HEK293T (cell line): ENCODE measurements around the gene XIRP2.

Source experiments
- CTCF ChIA-PET: fragments of 350-600 bp; formaldehyde crosslinking; extraction: SDS; loops from one replicate; lab custom pipeline; 2021; ENCODE audit warnings: antibody characterized with exemption, inconsistent platforms; lab: Yijun Ruan, JAX
- POLR2A ChIA-PET: fragments of 350-600 bp; formaldehyde crosslinking; extraction: SDS; loops from one replicate; lab custom pipeline; 2020; ENCODE audit warnings: antibody characterized with exemption, inconsistent platforms; lab: Yijun Ruan, JAX
- DNase-seq: peaks from one replicate; pipeline ENCODE4 v3.0.0; 2012; ENCODE audit warnings: mixed read lengths; ENCODE audit errors: extremely low spot score
- ARNT ChIP-seq: fragments of 450-650 bp; IDR thresholded peaks from 2 replicates; pipeline ENCODE4 v1.6.1; 2017; ENCODE audit warnings: mild to moderate bottlenecking
- FOXK2 ChIP-seq: fragments of 450-650 bp; IDR thresholded peaks from 2 replicates; pipeline ENCODE4 v1.6.1; 2016; ENCODE audit warnings: mild to moderate bottlenecking
- HDGF ChIP-seq: fragments of 450-650 bp; IDR thresholded peaks from 2 replicates; pipeline ENCODE4 v1.6.1; 2017; ENCODE audit warnings: antibody characterized with exemption, borderline replicate concordance
- L3MBTL2 ChIP-seq: fragments of 450-650 bp; conservative IDR thresholded peaks from 2 replicates; pipeline ENCODE4 v1.6.1; 2016; ENCODE audit warnings: mild to moderate bottlenecking
- NFRKB ChIP-seq: fragments of 450-650 bp; IDR thresholded peaks from 2 replicates; pipeline ENCODE4 v1.6.1; 2016; ENCODE audit warnings: mild to moderate bottlenecking, moderate library complexity
- SP1 ChIP-seq: fragments of 450-650 bp; IDR thresholded peaks from 2 replicates; pipeline ENCODE4 v1.6.1; 2017
- TARDBP ChIP-seq: fragments of 450-650 bp; IDR thresholded peaks from 2 replicates; pipeline ENCODE4 v1.6.1; 2016
- ZNF384 ChIP-seq: fragments of 450-650 bp; IDR thresholded peaks from 2 replicates; pipeline ENCODE4 v1.6.1; 2016

XIRP2 gene

DNA sequence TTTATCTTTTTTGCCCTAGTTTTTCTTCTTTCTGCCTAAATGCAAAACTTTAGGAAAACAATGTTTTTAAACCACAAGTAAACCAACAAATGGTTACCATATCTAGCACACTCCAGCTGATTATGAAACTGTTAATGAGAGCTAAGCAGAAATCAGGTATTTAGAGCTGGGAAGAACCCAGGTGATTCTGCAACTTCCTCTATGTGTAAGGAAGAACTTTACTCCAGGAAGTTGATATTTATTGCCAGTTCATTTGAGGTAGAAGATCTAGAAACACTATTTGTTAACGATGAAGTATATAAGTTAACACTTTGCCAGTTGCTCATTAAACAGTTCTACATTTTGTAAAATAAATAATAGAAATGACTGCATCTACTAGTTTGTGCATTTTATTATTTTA is 409.7 kb downstream of the XIRP2 start:
- ChIA-PET CTCF (interaction anchor here (0.6 kb wide), 1 partner anchor 660 kb away, joined by 3 read pairs; no protein-coding TSS in a partner anchor), POLR2A (no interaction called here)
- TF ChIP-seq ZNF384, result no peak
- TF ChIP-seq ARNT, result no peak
- no peak for TF ChIP-seq TARDBP
- no peak for TF ChIP-seq SP1
- TF ChIP-seq FOXK2, result no peak
- TF ChIP-seq HDGF, result no peak
- no peak for TF ChIP-seq NFRKB
- TF ChIP-seq L3MBTL2, result no peak
- no peak for DNase-seq
